GM18909 (cell line): ENCODE data around the gene PDE4B.
A peak's percentile ranks its signal among the peaks of the same experiment; 100 is the strongest.
"Not testable (repeated sequence)": the region's sequence is repeated elsewhere in the genome, so short reads cannot be mapped to it uniquely, and the experiment has no call there.

Source experiments
- ATAC-seq: cut with Tn5 transposase; IDR thresholded peaks from one replicate; pipeline ENCODE4 v1.9.1; 2021; ENCODE audit warnings: mild to moderate bottlenecking; ENCODE audit not compliant: unreplicated experiment, poor library complexity

Gene PDE4B

GRCh38 chr1:65878342-65878741, 85.6 kb downstream of the PDE4B start:
- not testable (repeated sequence) for ATAC-seq

GRCh38 chr1:65880611-65881010, 87.9 kb downstream of the PDE4B start:
- no peak for ATAC-seq

GRCh38 chr1:65881067-65881594, 88.4 kb downstream of the PDE4B start:
- no peak for ATAC-seq

GRCh38 chr1:65882076-65882475, 89.4 kb downstream of the PDE4B start:
- ATAC-seq, result no peak

- ATAC-seq, result no peak
Observed at GRCh38 chr1:65889441-65889840, 96.7 kb downstream of the PDE4B start.

- ATAC-seq, result no peak
Observed at GRCh38 chr1:65890201-65890843, 97.6 kb downstream of the PDE4B start.

GRCh38 chr1:65894738-65895605, 102.3 kb downstream of the PDE4B start:
- peak; percentile 97 for ATAC-seq

GRCh38 chr1:65896721-65897120, 104.0 kb downstream of the PDE4B start:
- no peak for ATAC-seq

- no peak for ATAC-seq
Observed at GRCh38 chr1:65897485-65897884, 104.8 kb downstream of the PDE4B start.

- no peak for ATAC-seq
Observed at GRCh38 chr1:65904681-65905083, 112.0 kb downstream of the PDE4B start.

- no peak for ATAC-seq
Observed at GRCh38 chr1:65910432-65910831, 117.7 kb downstream of the PDE4B start.

- no peak for ATAC-seq
Observed at GRCh38 chr1:65911679-65912078, 119.0 kb downstream of the PDE4B start.

- no peak for ATAC-seq
Observed at GRCh38 chr1:65918564-65918963, 125.9 kb downstream of the PDE4B start.

- ATAC-seq, result no peak
Observed at GRCh38 chr1:65921446-65921845, 128.8 kb downstream of the PDE4B start.

- no peak for ATAC-seq
Observed at GRCh38 chr1:65924471-65924870, 131.8 kb downstream of the PDE4B start.

GRCh38 chr1:65938506-65938905, 145.8 kb downstream of the PDE4B start:
- no peak for ATAC-seq

GRCh38 chr1:65939191-65939590, 146.5 kb downstream of the PDE4B start:
- no peak for ATAC-seq

GRCh38 chr1:65939636-65940035, 146.9 kb downstream of the PDE4B start:
- ATAC-seq, result no peak

- no peak for ATAC-seq
Observed at GRCh38 chr1:65940126-65940525, 147.4 kb downstream of the PDE4B start.

- no peak for ATAC-seq
Observed at GRCh38 chr1:65942476-65942875, 149.8 kb downstream of the PDE4B start.

GRCh38 chr1:65946376-65946775, 153.7 kb downstream of the PDE4B start:
- ATAC-seq, result no peak
